HFFc6 (cell line): ENCODE data around the gene LILRA2. TPM values are rescaled to one million over a fixed set of nuclear protein-coding genes. Genes with fewer than 3 reads are reported as not detected.
"Not testable (repeated sequence)": the region's sequence is repeated elsewhere in the genome, so short reads cannot be mapped to it uniquely, and the experiment has no call there.

Experiments
- DNase-seq: peaks from one replicate; pipeline ENCODE4 v3.0.0-alpha.2; 2018
- H3K27ac Mint-ChIP-seq: 2 replicates; pipeline ENCODE4 v1.8.0; 2020; ENCODE audit warnings: mild to moderate bottlenecking, mixed read lengths
- H3K27me3 Mint-ChIP-seq: 2 replicates; pipeline ENCODE4 v1.8.0; 2021; ENCODE audit warnings: mild to moderate bottlenecking, moderate library complexity, mixed read lengths; ENCODE audit not compliant: insufficient read depth
- H3K36me3 Mint-ChIP-seq: 2 replicates; pipeline ENCODE4 v1.8.0; 2021; ENCODE audit warnings: low read depth, mixed read lengths
- H3K4me1 Mint-ChIP-seq: 2 replicates; pipeline ENCODE4 v1.8.0; 2020; ENCODE audit warnings: low read depth, mixed read lengths
- H3K4me3 Mint-ChIP-seq: 2 replicates; pipeline ENCODE4 v1.8.0; 2020; ENCODE audit warnings: mild to moderate bottlenecking, moderate library complexity, mixed read lengths
- H3K9me3 Mint-ChIP-seq: 2 replicates; pipeline ENCODE4 v1.8.0; 2020; ENCODE audit warnings: mild to moderate bottlenecking, mixed read lengths
- total RNA-seq, 6 experiments: library from RNA; stranded (reverse); fragmentation: NEBNext Ultra II Directional; extraction: Animal tissue kit (Norgen Biotek cat#: 25700); gene quantifications; 2 replicates in 1 of 6; 3 replicates in 5 of 6; pipeline ENCODE4 v1.2.3, GENCODE V29; 2021
- TF ChIP-seq, protein P1 (sequence below): fragments of 200-600 bp; sonication (generic); IDR thresholded peaks from 2 replicates; pipeline ENCODE4 v1.5.0; 2021; ENCODE audit warnings: antibody characterized with exemption, mild to moderate bottlenecking

LILRA2 gene
- total RNA-seq, 6 experiments from 2014 or later: not detected

DNA sequence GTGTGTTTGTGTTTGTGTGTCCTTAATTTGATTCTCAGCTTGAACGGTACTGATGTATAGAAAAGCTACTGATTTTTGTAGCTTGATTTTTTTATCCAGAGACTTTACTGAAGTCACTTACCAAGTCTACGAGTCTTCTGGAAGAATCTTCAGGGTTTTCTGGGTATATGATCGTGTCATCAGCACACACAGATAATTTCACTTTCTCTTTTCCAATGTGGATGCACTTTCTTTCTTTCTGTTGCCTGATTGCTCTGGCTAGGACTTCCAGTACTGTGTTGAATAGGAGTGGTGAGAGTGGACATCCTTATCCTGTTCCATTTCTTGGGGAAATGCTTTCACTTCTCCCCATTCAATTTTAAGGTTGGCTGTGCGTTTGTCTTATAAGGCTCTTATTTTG lies 48.8 kb downstream of the LILRA2 start:
- no peak for DNase-seq
- no peak overlapping the region for H3K4me3 Mint-ChIP-seq
- TF ChIP-seq, protein P1, sequence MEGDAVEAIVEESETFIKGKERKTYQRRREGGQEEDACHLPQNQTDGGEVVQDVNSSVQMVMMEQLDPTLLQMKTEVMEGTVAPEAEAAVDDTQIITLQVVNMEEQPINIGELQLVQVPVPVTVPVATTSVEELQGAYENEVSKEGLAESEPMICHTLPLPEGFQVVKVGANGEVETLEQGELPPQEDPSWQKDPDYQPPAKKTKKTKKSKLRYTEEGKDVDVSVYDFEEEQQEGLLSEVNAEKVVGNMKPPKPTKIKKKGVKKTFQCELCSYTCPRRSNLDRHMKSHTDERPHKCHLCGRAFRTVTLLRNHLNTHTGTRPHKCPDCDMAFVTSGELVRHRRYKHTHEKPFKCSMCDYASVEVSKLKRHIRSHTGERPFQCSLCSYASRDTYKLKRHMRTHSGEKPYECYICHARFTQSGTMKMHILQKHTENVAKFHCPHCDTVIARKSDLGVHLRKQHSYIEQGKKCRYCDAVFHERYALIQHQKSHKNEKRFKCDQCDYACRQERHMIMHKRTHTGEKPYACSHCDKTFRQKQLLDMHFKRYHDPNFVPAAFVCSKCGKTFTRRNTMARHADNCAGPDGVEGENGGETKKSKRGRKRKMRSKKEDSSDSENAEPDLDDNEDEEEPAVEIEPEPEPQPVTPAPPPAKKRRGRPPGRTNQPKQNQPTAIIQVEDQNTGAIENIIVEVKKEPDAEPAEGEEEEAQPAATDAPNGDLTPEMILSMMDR: no peak
- no peaks in the 10 kb centered on the region; the same call in 1 of the 2 replicates for H3K27me3 Mint-ChIP-seq
- H3K27ac Mint-ChIP-seq: no peak overlapping the region
- H3K4me1 Mint-ChIP-seq: no peaks in the 10 kb centered on the region
- H3K9me3 Mint-ChIP-seq: peaks cover 54% of the 10 kb centered on the region
- peaks cover 4% of the 10 kb centered on the region; the same call in 1 of the 2 replicates for H3K36me3 Mint-ChIP-seq

- not testable (repeated sequence) for H3K27ac Mint-ChIP-seq, H3K27me3 Mint-ChIP-seq, H3K36me3 Mint-ChIP-seq, H3K4me3 Mint-ChIP-seq, DNase-seq, H3K4me1 Mint-ChIP-seq
- peaks cover 61% of the 10 kb centered on the region for H3K9me3 Mint-ChIP-seq
Measured at GRCh38 chr19:54624234-54624633, 50.6 kb downstream of the LILRA2 start.

- H3K9me3 Mint-ChIP-seq: peaks cover 64% of the 10 kb centered on the region
- H3K27me3 Mint-ChIP-seq: not testable (repeated sequence)
Measured at GRCh38 chr19:54624934-54625730, 51.5 kb downstream of the LILRA2 start.

GRCh38 chr19:54626757-54627156 lies 53.2 kb downstream of the LILRA2 start:
- H3K36me3 Mint-ChIP-seq: peaks cover 4% of the 10 kb centered on the region; the same call in 1 of the 2 replicates
- TF ChIP-seq, protein P1: no peak
- H3K4me3 Mint-ChIP-seq: no peak overlapping the region
- no peak for DNase-seq
- H3K27me3 Mint-ChIP-seq: no peaks in the 10 kb centered on the region; the same call in 1 of the 2 replicates
- no peak overlapping the region for H3K27ac Mint-ChIP-seq
- H3K9me3 Mint-ChIP-seq: peaks cover 65% of the 10 kb centered on the region
- H3K4me1 Mint-ChIP-seq: no peaks in the 10 kb centered on the region

More at GRCh38 chr19:54624934-54625730, 51.5 kb downstream of the LILRA2 start:
- not testable (repeated sequence) for H3K4me3 Mint-ChIP-seq, DNase-seq, H3K27ac Mint-ChIP-seq, H3K4me1 Mint-ChIP-seq, H3K36me3 Mint-ChIP-seq

DNA sequence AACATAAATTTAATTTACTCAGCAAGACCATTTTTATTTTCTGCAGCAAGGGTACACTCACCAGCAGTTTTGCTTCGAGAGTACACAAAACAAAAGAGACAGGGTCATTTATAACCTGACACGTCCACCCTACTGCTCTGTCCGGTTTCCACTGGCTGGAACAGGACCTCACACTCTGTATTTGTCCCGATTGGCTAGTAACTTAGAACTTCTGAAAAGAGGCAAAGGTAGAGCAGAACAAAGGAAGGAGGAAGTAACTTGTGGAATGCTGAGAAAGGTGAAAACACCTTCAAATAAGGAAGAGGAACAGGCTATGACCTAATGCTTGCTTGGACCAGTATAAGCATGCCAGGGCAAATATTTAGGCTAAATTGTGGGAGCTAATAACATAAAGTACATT lies 54.3 kb downstream of the LILRA2 start:
- not testable (repeated sequence) for H3K4me1 Mint-ChIP-seq, DNase-seq, H3K27me3 Mint-ChIP-seq, H3K4me3 Mint-ChIP-seq, H3K36me3 Mint-ChIP-seq, H3K27ac Mint-ChIP-seq
- H3K9me3 Mint-ChIP-seq: peaks cover 67% of the 10 kb centered on the region

GRCh38 chr19:54630262-54630661 lies 56.7 kb downstream of the LILRA2 start, which contains the start of gene LILRB1:
Gene LILRB1, plus strand, starts transcription at chr19:54630484. Its CDS starts 590 bp downstream, at chr19:54631074.
- peaks cover 57% of the 10 kb centered on the region for H3K9me3 Mint-ChIP-seq
- DNase-seq, H3K4me1 Mint-ChIP-seq, H3K27me3 Mint-ChIP-seq, H3K4me3 Mint-ChIP-seq, H3K36me3 Mint-ChIP-seq, H3K27ac Mint-ChIP-seq: not testable (repeated sequence)

- no peak for DNase-seq
- no peak overlapping the region for H3K4me3 Mint-ChIP-seq
- peaks cover 4% of the 10 kb centered on the region; the same call in 1 of the 2 replicates for H3K36me3 Mint-ChIP-seq
- no peaks in the 10 kb centered on the region; the same call in 1 of the 2 replicates for H3K27me3 Mint-ChIP-seq
- TF ChIP-seq, protein P1: no peak
- peaks cover 53% of the 10 kb centered on the region for H3K9me3 Mint-ChIP-seq
- H3K4me1 Mint-ChIP-seq: no peaks in the 10 kb centered on the region
- no peak overlapping the region for H3K27ac Mint-ChIP-seq
Measured at GRCh38 chr19:54630782-54631181, 57.2 kb downstream of the LILRA2 start.

- not testable (repeated sequence) for H3K36me3 Mint-ChIP-seq, H3K27me3 Mint-ChIP-seq, DNase-seq, H3K27ac Mint-ChIP-seq, H3K4me1 Mint-ChIP-seq, H3K4me3 Mint-ChIP-seq
- H3K9me3 Mint-ChIP-seq: peaks cover 44% of the 10 kb centered on the region
Measured at GRCh38 chr19:54631489-54632337, 58.1 kb downstream of the LILRA2 start.

GRCh38 chr19:54632517-54632916 lies 58.9 kb downstream of the LILRA2 start:
- H3K27me3 Mint-ChIP-seq, DNase-seq, H3K36me3 Mint-ChIP-seq, H3K4me3 Mint-ChIP-seq, H3K27ac Mint-ChIP-seq, H3K4me1 Mint-ChIP-seq: not testable (repeated sequence)
- peaks cover 41% of the 10 kb centered on the region for H3K9me3 Mint-ChIP-seq
